GM12872 (cell line): ENCODE data around the gene KCNK13.

Experiments
- CTCF ChIP-seq: IDR thresholded peaks from 3 replicates; pipeline ENCODE4 v1.5.1; 2011; ENCODE audit warnings: low read depth, mild to moderate bottlenecking, low read length, moderate library complexity; ENCODE audit not compliant: insufficient read depth

KCNK13 gene

GRCh38 chr14:90184094-90184493, 122.3 kb downstream of the KCNK13 start:
- TF ChIP-seq CTCF = no peak

GRCh38 chr14:90184571-90185266, 122.9 kb downstream of the KCNK13 start:
- TF ChIP-seq CTCF = no peak

- no peak for TF ChIP-seq CTCF
These were observed 126.8 kb downstream of the KCNK13 start for GRCh38 chr14:90188588-90188987.

GRCh38 chr14:90191154-90191553, 129.4 kb downstream of the KCNK13 start:
- no peak for TF ChIP-seq CTCF

- no peak for TF ChIP-seq CTCF
These were observed 129.8 kb downstream of the KCNK13 start for GRCh38 chr14:90191585-90191984.

- peak; percentile 55 for TF ChIP-seq CTCF
These were observed 132.1 kb downstream of the KCNK13 start for GRCh38 chr14:90193925-90194324.

GRCh38 chr14:90194706-90195105, 132.9 kb downstream of the KCNK13 start:
- TF ChIP-seq CTCF = no peak
